KMS-11 (cell line): ENCODE measurements around the gene ARHGAP31.

ENCODE experiments used
- H2AFZ ChIP-seq: fragments of 200-600 bp; sonication (generic); 2 replicates; pipeline ENCODE4 v1.6.1; 2016; ENCODE audit warnings: antibody characterized with exemption, mixed run types, low read depth
- H3K27ac ChIP-seq: fragments of 200-600 bp; sonication (generic); 2 replicates; pipeline ENCODE4 v1.6.1; 2016; ENCODE audit warnings: mild to moderate bottlenecking, mixed run types
- H3K27me3 ChIP-seq: fragments of 200-600 bp; sonication (generic); 2 replicates; pipeline ENCODE4 v1.6.1; 2017; ENCODE audit warnings: mild to moderate bottlenecking, low read depth, mixed run types, moderate library complexity; ENCODE audit not compliant: insufficient read depth
- H3K36me3 ChIP-seq: fragments of 200-600 bp; sonication (generic); 2 replicates; pipeline ENCODE4 v1.6.1; 2017; ENCODE audit warnings: mild to moderate bottlenecking, mixed run types; ENCODE audit not compliant: insufficient read depth
- H3K4me1 ChIP-seq: fragments of 200-600 bp; sonication (generic); 2 replicates; pipeline ENCODE4 v1.6.1; 2016; ENCODE audit warnings: mild to moderate bottlenecking, low read depth, mixed run types; ENCODE audit not compliant: poor library complexity, severe bottlenecking
- H3K4me2 ChIP-seq: fragments of 200-600 bp; sonication (generic); 2 replicates; pipeline ENCODE4 v1.7.0; 2016; ENCODE audit warnings: mild to moderate bottlenecking, mixed run types
- H3K4me3 ChIP-seq: fragments of 200-600 bp; sonication (generic); IDR thresholded peaks from 2 replicates; pipeline ENCODE4 v1.6.1; 2017; ENCODE audit warnings: low read depth, low read length, mixed read lengths; ENCODE audit not compliant: insufficient read depth
- H3K79me2 ChIP-seq: fragments of 200-600 bp; sonication (generic); 2 replicates; pipeline ENCODE4 v1.6.1; 2016; ENCODE audit warnings: low read depth, mixed run types; ENCODE audit not compliant: insufficient read depth
- H3K9ac ChIP-seq: fragments of 200-600 bp; sonication (generic); 2 replicates; pipeline ENCODE4 v1.6.1; 2016; ENCODE audit warnings: mild to moderate bottlenecking, mixed run types
- H4K20me1 ChIP-seq: fragments of 200-600 bp; sonication (generic); 2 replicates; pipeline ENCODE4 v1.6.1; 2016; ENCODE audit warnings: mild to moderate bottlenecking, mixed run types; ENCODE audit not compliant: insufficient read depth
- TF ChIP-seq, protein P1 (sequence below): fragments of 200-600 bp; sonication (generic); conservative IDR thresholded peaks from 2 replicates; pipeline ENCODE4 v1.6.1; 2017; ENCODE audit warnings: low read depth, mild to moderate bottlenecking, antibody characterized with exemption, low read length, moderate library complexity, mixed read lengths

ARHGAP31 gene

DNA sequence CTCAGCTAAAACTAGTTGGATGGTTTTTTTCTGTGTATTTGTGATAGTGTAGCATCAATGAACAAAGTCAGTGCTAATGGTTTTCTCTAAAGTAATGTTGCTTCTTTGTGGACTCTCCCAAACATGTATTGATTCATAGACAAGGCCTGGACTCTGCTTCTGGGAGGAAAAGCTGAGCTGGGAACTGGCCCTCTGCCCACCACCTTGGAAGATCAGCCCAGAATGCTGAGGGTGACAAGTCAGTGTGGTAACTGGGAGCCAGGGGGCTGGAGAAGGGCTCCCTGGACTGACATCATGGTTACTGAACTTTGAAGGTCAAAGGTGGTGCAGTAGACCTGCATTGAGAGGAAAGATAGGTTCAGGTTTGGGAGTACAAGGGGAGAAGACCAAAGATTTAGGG is 3.0 kb downstream of the ARHGAP31 start:
- H3K79me2 ChIP-seq = no peaks in the 10 kb centered on the region
- no peaks in the 10 kb centered on the region for H3K36me3 ChIP-seq
- no peaks in the 10 kb centered on the region for H4K20me1 ChIP-seq
- H3K27me3 ChIP-seq = no peaks in the 10 kb centered on the region
- H3K4me3 ChIP-seq = no peak overlapping the region
- TF ChIP-seq, protein P1, sequence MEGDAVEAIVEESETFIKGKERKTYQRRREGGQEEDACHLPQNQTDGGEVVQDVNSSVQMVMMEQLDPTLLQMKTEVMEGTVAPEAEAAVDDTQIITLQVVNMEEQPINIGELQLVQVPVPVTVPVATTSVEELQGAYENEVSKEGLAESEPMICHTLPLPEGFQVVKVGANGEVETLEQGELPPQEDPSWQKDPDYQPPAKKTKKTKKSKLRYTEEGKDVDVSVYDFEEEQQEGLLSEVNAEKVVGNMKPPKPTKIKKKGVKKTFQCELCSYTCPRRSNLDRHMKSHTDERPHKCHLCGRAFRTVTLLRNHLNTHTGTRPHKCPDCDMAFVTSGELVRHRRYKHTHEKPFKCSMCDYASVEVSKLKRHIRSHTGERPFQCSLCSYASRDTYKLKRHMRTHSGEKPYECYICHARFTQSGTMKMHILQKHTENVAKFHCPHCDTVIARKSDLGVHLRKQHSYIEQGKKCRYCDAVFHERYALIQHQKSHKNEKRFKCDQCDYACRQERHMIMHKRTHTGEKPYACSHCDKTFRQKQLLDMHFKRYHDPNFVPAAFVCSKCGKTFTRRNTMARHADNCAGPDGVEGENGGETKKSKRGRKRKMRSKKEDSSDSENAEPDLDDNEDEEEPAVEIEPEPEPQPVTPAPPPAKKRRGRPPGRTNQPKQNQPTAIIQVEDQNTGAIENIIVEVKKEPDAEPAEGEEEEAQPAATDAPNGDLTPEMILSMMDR = no peak
- H2AFZ ChIP-seq = no peak overlapping the region
- peaks cover 37% of the 10 kb centered on the region for H3K4me1 ChIP-seq
- no peak overlapping the region for H3K9ac ChIP-seq
- no peak overlapping the region for H3K4me2 ChIP-seq
- H3K27ac ChIP-seq = no peak overlapping the region

DNA sequence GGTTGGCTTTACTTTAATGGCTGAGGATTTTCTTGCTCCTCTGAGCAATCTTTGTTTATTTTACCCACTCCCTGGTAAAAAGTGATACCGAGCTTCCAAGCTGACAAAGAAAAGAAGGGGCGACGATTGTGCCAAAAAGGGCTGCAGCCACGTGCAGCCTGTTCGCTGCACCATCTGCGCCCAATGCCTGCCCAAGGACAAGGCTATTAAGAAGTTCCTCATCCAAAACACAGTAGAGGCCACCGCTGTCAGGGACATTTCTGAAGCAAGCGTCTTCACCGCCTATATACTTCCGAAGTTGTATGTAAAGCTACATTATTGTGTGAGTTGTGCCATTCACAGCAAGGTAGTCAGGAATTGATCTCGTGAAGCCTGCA is 4.4 kb downstream of the ARHGAP31 start:
- Histone ChIP-seq H3K9ac (no peak overlapping the region), H4K20me1 (no peaks in the 10 kb centered on the region), H3K4me3 (no peak overlapping the region), H2AFZ (no peak overlapping the region), H3K27me3 (no peaks in the 10 kb centered on the region), H3K4me2 (no peak overlapping the region; the same call in 1 of the 2 replicates), H3K27ac (no peak overlapping the region), H3K4me1 (peaks cover 23% of the 10 kb centered on the region), H3K79me2 (no peaks in the 10 kb centered on the region), H3K36me3 (no peaks in the 10 kb centered on the region)
- TF ChIP-seq, protein P1 = no peak

DNA sequence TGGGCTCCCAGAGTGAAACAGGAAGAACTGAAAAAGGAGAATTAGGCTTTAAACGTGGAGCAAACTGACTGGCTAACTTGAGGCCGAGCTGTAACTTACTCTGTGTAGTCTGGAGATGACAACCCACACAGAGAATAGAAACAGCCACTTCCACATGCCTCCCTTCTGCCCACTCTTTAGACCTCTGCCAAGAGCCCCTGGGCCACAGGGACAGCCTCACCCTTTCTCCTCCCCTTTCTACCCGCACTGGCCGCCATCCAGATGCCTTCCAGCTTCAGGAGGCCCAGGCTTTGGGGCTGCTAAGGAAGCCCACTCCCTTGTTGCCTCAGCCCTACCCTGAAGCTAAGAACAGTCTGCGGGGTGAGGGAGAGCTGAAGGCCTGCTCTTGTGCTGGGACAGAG is 6.8 kb downstream of the ARHGAP31 start:
- Histone ChIP-seq H3K27ac (no peak overlapping the region), H3K9ac (no peak overlapping the region), H3K36me3 (no peaks in the 10 kb centered on the region), H3K4me1 (peaks cover 21% of the 10 kb centered on the region), H3K79me2 (no peaks in the 10 kb centered on the region), H4K20me1 (no peaks in the 10 kb centered on the region), H3K4me3 (no peak overlapping the region), H2AFZ (no peak overlapping the region), H3K27me3 (no peaks in the 10 kb centered on the region), H3K4me2 (no peak overlapping the region)
- TF ChIP-seq, protein P1 = no peak

DNA sequence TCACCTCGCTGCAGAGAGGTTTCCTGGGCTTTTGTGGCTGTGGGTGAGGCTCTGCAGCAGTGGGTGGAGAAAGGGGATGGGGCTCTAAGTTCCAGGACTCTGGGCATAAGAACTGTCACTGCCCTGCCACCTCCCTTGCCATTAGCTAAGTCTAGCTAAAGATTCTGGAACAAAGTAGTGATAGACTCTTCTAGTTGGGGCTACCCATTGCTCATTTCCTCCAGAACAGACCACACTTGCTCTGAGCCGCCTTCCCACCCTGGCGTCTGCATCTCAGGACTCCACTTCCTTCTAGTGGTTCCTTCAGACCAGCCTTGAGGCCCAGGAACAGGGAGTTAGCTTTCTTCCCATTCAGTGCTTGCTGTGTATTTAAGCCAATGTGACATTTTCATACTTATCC is 7.5 kb downstream of the ARHGAP31 start:
- no peak overlapping the region for H3K4me3 ChIP-seq
- H3K27me3 ChIP-seq = no peaks in the 10 kb centered on the region
- TF ChIP-seq, protein P1 = no peak
- no peaks in the 10 kb centered on the region for H3K79me2 ChIP-seq
- H3K9ac ChIP-seq = no peak overlapping the region
- no peaks in the 10 kb centered on the region for H4K20me1 ChIP-seq
- H3K36me3 ChIP-seq = no peaks in the 10 kb centered on the region
- H3K4me2 ChIP-seq = no peak overlapping the region
- H3K27ac ChIP-seq = no peak overlapping the region
- H3K4me1 ChIP-seq = peaks cover 18% of the 10 kb centered on the region
- no peak overlapping the region for H2AFZ ChIP-seq
